OCI-LY1 (cell line): ENCODE results near the gene LMX1B.

Source experiments
- CTCF ChIP-seq: fragments of 200-600 bp; sonication (generic), shearing (Covaris generic); IDR thresholded peaks from 2 replicates; pipeline ENCODE4 v1.5.1; 2017; ENCODE audit warnings: mild to moderate bottlenecking, antibody characterized with exemption, low read length, moderate library complexity, mixed read lengths
- EZH2 ChIP-seq: fragments of 200-600 bp; sonication (generic), shearing (Covaris generic); IDR thresholded peaks from 2 replicates; pipeline ENCODE4 v1.8.0; 2017; ENCODE audit warnings: borderline replicate concordance, mixed run types, mild to moderate bottlenecking, antibody characterized with exemption, low read length, moderate library complexity, mixed read lengths

- no peak for TF ChIP-seq CTCF
- TF ChIP-seq EZH2 = no peak
These were observed 3.5 kb downstream of the LMX1B start for GRCh38 chr9:126617003-126617822.
